Heart left ventricle (tissue), 16 donors: ENCODE results near the gene UROC1. TPM values are rescaled to one million over a fixed set of nuclear protein-coding genes. Genes with fewer than 3 reads are reported as not detected.

ENCODE experiments used
- ATAC-seq, 4 donors: fragments of 200-7000 bp; cut with Tn5 transposase; one replicate each; pipeline ENCODE4 v1.9.1; 2020 to 2022; ENCODE audit warnings: moderate library complexity in 4 of 4, mild to moderate bottlenecking in 3 of 4, moderate number of reproducible peaks in 1 of 4
- DNase-seq, 5 donors: peaks; one replicate each; pipeline ENCODE4 v3.0.0-alpha.2; 2020
- H3K27ac ChIP-seq, 12 donors: fragments of 200-600 bp; sonication (generic) in 4 of 12; one replicate each; pipeline versions ENCODE4 v1.5.0 to v1.8.0; 2016 to 2022; ENCODE audit warnings: mild to moderate bottlenecking in 2 of 12
- H3K27me3 ChIP-seq, 9 donors: fragments of 200-600 bp; sonication (generic) in 2 of 9; one replicate each; pipeline versions ENCODE4 v1.5.1 to v1.8.0; 2016 to 2022; ENCODE audit warnings: mild to moderate bottlenecking in 3 of 9
- H3K36me3 ChIP-seq, 9 donors: fragments of 200-600 bp; sonication (generic) in 2 of 9; one replicate each; pipeline versions ENCODE4 v1.5.0 to v1.8.0; 2018 to 2022; ENCODE audit warnings: mild to moderate bottlenecking in 2 of 9
- H3K4me1 ChIP-seq, 12 donors: fragments of 200-600 bp; sonication (generic) in 4 of 12; one replicate each; pipeline versions ENCODE4 v1.5.0 to v1.8.0; 2016 to 2022; ENCODE audit warnings: mild to moderate bottlenecking in 3 of 12
- H3K4me3 ChIP-seq, 12 donors: fragments of 200-600 bp; sonication (generic) in 4 of 12; one replicate each; pipeline versions ENCODE4 v1.5.0 to v1.8.0; 2017 to 2022; ENCODE audit warnings: mild to moderate bottlenecking in 9 of 12, moderate library complexity in 4 of 12
- H3K9me3 ChIP-seq, 12 donors: fragments of 200-600 bp; sonication (generic) in 4 of 12; one replicate each; pipeline versions ENCODE4 v1.5.0 to v1.8.0; 2016 to 2022; ENCODE audit warnings: mild to moderate bottlenecking in 1 of 12
- CTCF ChIP-seq, 12 donors: fragments of 200-600 bp; sonication (generic) in 4 of 12; IDR thresholded peaks; one replicate each; pipeline versions ENCODE4 v1.5.0 to v1.8.0; 2018 to 2022; ENCODE audit warnings: antibody characterized with exemption in 12 of 12, mild to moderate bottlenecking in 5 of 12
- POLR2A ChIP-seq, 2 donors: fragments of 450-650 bp; IDR thresholded peaks; one replicate each; pipeline ENCODE4 v1.6.1; 2017; ENCODE audit warnings: antibody characterized with exemption in 2 of 2, mild to moderate bottlenecking in 2 of 2, moderate library complexity in 2 of 2
- WGBS, 4 donors: extraction: QIAGEN DNeasy Blood & Tissue Kit in 2 of 4; methylation state at CpG; one replicate each; pipeline versions ENCODE4 v1.1.5 to v1.1.7; 2013 to 2018; 5-methylcytosine and 5-hydroxymethylcytosine counted together
- intact Hi-C, 10 donors: fragments of 100-400 bp; cut with DNase I; formaldehyde crosslinking; loops; one replicate each; pipeline versions ENCODE4 v1.11.1 to v1.14.2; 2022
- polyA plus RNA-seq, 2 donors: library from polyadenylated mRNA; stranded (reverse); fragments of 200-250 nt; gene quantifications; one replicate each; pipeline ENCODE4 v1.2.3, GENCODE V29; 2013
- total RNA-seq, 9 donors: library from RNA; depleted of rRNA in 2 of 9; stranded (reverse); fragments of >200 nt in 2 of 9; fragmentation: NEBNext Ultra II Directional in 3 of 9; extraction: Animal tissue kit (Norgen Biotek cat#: 25700) in 3 of 9; gene quantifications; one replicate each; pipeline versions ENCODE4 v1.1.0 to v1.2.4, GENCODE V29; 2016 to 2023
- donor health status: ischemic (EF 13 %, LVEDD 7.1; RV severe dilation, severe dysfunction).
- donor health status: healthy with polysubstance abuse.
- donor health status: DM: no; HTN: yes; CAD: no.
- donor health status: DM: no; HTN: no; CAD: no.
- donor health status: ischemic (EF 25% LVEDD 6.9; RV normal size, moderate dysfunction).
- donor health status: ischemic (EF 25% LVEDD 5.7; RV mildly dilated, moderate dysfunction).
- donor health status: healthy.
- donor health status: DM: yes; HTN: yes; CAD: no.
- donor health status: ischemic (EF 35%, LVEDD 5.7; RV mildly dilated, moderate dysfunction).
- donor health status: nonischemic (EF 11% LVEDD 7.7; RV severe dilation, severe dysfunction).
- donor health status: DM: yes; HTN: yes; CAD: no.
- donor health status: PGD.
- donor health status: ischemic (EF 29% LVEDD 5.4; RV normal size, mild dysfunction).
- donor health status: nonischemic (EF 23%, LVEDD 6.1; RV moderate dilation, normal function).

The UROC1 gene
- total and polyA plus RNA-seq, 11 donors, result not detected

GRCh38 chr3:126433496-126434263 is 83.9 kb downstream of the UROC1 start:
- TF ChIP-seq POLR2A (IDR thresholded peaks at IDR 0.05) (no peak), CTCF (IDR thresholded peaks at IDR 0.05) (no peak)
- peaks cover 0 to 12% (median 4%) of the 10 kb centered on the region in 12 donors for H3K4me1 ChIP-seq
- ATAC-seq (peak; percentile 90 to 96 (median 92)), DNase-seq (peak; percentile 73 to 87 (median 79))
- intact Hi-C loops, result no loop called here
- H3K4me3 ChIP-seq, result no peak overlapping the region
- no peaks in the 10 kb centered on the region for H3K27me3 ChIP-seq
- H3K36me3 ChIP-seq, result peaks cover 0 to 39% (median 28%) of the 10 kb centered on the region in 9 donors
- 74 to 79% (median 76%) methylated on average over 10 to 13 of the region's 13 CpGs for WGBS, 4 donors
- H3K27ac ChIP-seq, result peak overlapping the region in 6 of 12 donors; percentile 1 to 68 (median 30)
- peaks cover 0 to 31% (median 2%) of the 10 kb centered on the region in 12 donors for H3K9me3 ChIP-seq

GRCh38 chr3:126433105-126433430 is 84.5 kb downstream of the UROC1 start:
- WGBS, 4 donors, result 97 to 99% (median 98%) methylated on average over 6 of the region's 6 CpGs
- no peak overlapping the region for H3K4me3 ChIP-seq
- ATAC-seq, result peak in 3 of 4 donors; percentile 10 to 19 (median 15)
- peaks cover 0 to 33% (median 22%) of the 10 kb centered on the region in 9 donors for H3K36me3 ChIP-seq
- peaks cover 0 to 12% (median 4%) of the 10 kb centered on the region in 12 donors for H3K4me1 ChIP-seq
- TF ChIP-seq CTCF (IDR thresholded peaks at IDR 0.05) (no peak), POLR2A (IDR thresholded peaks at IDR 0.05) (no peak)
- peaks cover 0 to 36% (median 2%) of the 10 kb centered on the region in 12 donors for H3K9me3 ChIP-seq
- intact Hi-C loops, result no loop called here
- H3K27me3 ChIP-seq, result no peaks in the 10 kb centered on the region
- no peak for DNase-seq
- H3K27ac ChIP-seq, result peak overlapping the region in 5 of 12 donors; percentile 1 to 68 (median 25)

GRCh38 chr3:126432361-126433104 is 85.0 kb downstream of the UROC1 start:
- peak overlapping the region in 3 of 12 donors; percentile 22 to 68 (median 39) for H3K27ac ChIP-seq

More at GRCh38 chr3:126432361-126433104, 85.0 kb downstream of the UROC1 start:
- peak in 1 of 4 donors; percentile 29 for ATAC-seq
- H3K36me3 ChIP-seq, result peaks cover 0 to 28% (median 17%) of the 10 kb centered on the region in 9 donors
- peaks cover 0 to 12% (median 4%) of the 10 kb centered on the region in 12 donors for H3K4me1 ChIP-seq
- no peaks in the 10 kb centered on the region for H3K27me3 ChIP-seq
- intact Hi-C loops, result no loop called here
- H3K9me3 ChIP-seq, result peaks cover 0 to 41% (median 2%) of the 10 kb centered on the region in 12 donors
- TF ChIP-seq POLR2A (IDR thresholded peaks at IDR 0.05) (no peak), CTCF (IDR thresholded peaks at IDR 0.05) (no peak)
- no peak for DNase-seq
- no peak overlapping the region for H3K4me3 ChIP-seq
- 80 to 85% (median 81%) methylated on average over 4 of the region's 4 CpGs for WGBS, 4 donors

Other genes with a start within 250 kb of the UROC1 start
- gene KLF15, start 160.4 kb downstream of the UROC1 start, total RNA-seq, result 10 to 100 TPM; 10.5 to 85.8 (median 31.0) TPM
- 10 to 100 TPM; 39.9 to 70.6 TPM for gene KLF15, start 160.4 kb downstream of the UROC1 start, polyA plus RNA-seq
- gene CFAP100, start 122.9 kb downstream of the UROC1 start, total RNA-seq, result not detected
- not detected for gene CFAP100, start 122.9 kb downstream of the UROC1 start, polyA plus RNA-seq
- 10 to 100 TPM; 15.4 to 40.3 (median 20.2) TPM for gene ZXDC, start 41.9 kb downstream of the UROC1 start, total RNA-seq
- 10 to 100 TPM in 1 of 2 donors, 1 to 10 TPM in 1; 8.7 to 10.9 TPM for gene ZXDC, start 41.9 kb downstream of the UROC1 start, polyA plus RNA-seq
- 1 to 10 TPM in 1 of 9 donors, under 1 TPM in 7, not detected in 1; 0.30 to 2.3 (median 0.48) TPM for gene CHST13, start 6.4 kb upstream of the UROC1 start, total RNA-seq
- under 1 TPM; 0.07 to 0.15 TPM for gene CHST13, start 6.4 kb upstream of the UROC1 start, polyA plus RNA-seq
- not detected for gene C3orf22, start 41.2 kb upstream of the UROC1 start, total RNA-seq
- gene C3orf22, start 41.2 kb upstream of the UROC1 start, polyA plus RNA-seq, result not detected
- 1 to 10 TPM; 2.9 to 8.2 (median 6.0) TPM for gene TXNRD3, start 137.4 kb upstream of the UROC1 start, total RNA-seq
- gene TXNRD3, start 137.4 kb upstream of the UROC1 start, polyA plus RNA-seq, result 1 to 10 TPM; 1.7 to 4.6 TPM
- gene CHCHD6, start 186.5 kb upstream of the UROC1 start, total RNA-seq, result 10 to 100 TPM in 5 of 9 donors, 1 to 10 TPM in 4; 7.7 to 14.2 (median 10.7) TPM
- 10 to 100 TPM; 11.6 to 29.3 TPM for gene CHCHD6, start 186.5 kb upstream of the UROC1 start, polyA plus RNA-seq